ENCODE measurements around the gene PGBD2. TPM values are rescaled to one million over a fixed set of nuclear protein-coding genes. Genes with fewer than 3 reads are reported as not detected.

The PGBD2 gene
- total and polyA plus RNA-seq, 2 of the 4 experiments (the other 2 are of a cell fraction) = 4.8 to 6.8 TPM

GRCh38 chr1:248862998-248863881 lies 42.8 kb upstream of the PGBD2 start:
- no peak overlapping the region for H2BK15ac ChIP-seq (ENCODE audit: low read depth, low read length)
- no peaks in the 10 kb centered on the region for H3K36me3 ChIP-seq (ENCODE audit: control insufficient read depth, insufficient read depth, low read length)
- peak; percentile 80 for ATAC-seq (ENCODE audit: low read depth)
- H3K9ac ChIP-seq (ENCODE audit: low read depth, low read length) = peak overlapping the region; percentile 53
- H3K56ac ChIP-seq (ENCODE audit: extremely low read depth, insufficient read depth, low read length) = no peak overlapping the region
- in situ Hi-C loops (cut with MboI; ENCODE audit: low sequenced_read_pairs) (no loop called here), intact Hi-C loops (cut with micrococcal nuclease) (no loop called here), dilution Hi-C loops (cut with HindIII; ENCODE audit: low sequenced_read_pairs, unreplicated experiment) (no loop called here)
- no TSS peak for BruUV-seq (replicated peaks)
- H2BK120ac ChIP-seq (ENCODE audit: low read depth, low read length) = peak overlapping the region; percentile 82
- H4K5ac ChIP-seq (ENCODE audit: low read depth, low read length) = peak overlapping the region; percentile 42
- no peaks in the 10 kb centered on the region for H3K9me3 ChIP-seq (ENCODE audit: control insufficient read depth, insufficient read depth, low read length)
- peaks cover 10% of the 10 kb centered on the region for H3K4me1 ChIP-seq (ENCODE audit: control insufficient read depth, insufficient read depth, low read length)
- 10% methylated on average over 31 of the region's 46 CpGs; no CpG with 5 or more reads in 1 of the 2 experiments for WGBS, 2 experiments (ENCODE audit: extremely low coverage in 2 of 2, insufficient read length in 1 of 2)
- peak overlapping the region; percentile 69 to 85; a peak in 3 of 4 replicates for H4K8ac ChIP-seq (ENCODE audit: low read depth in 2 of 2, low read length in 2 of 2)
- H3K27ac ChIP-seq (ENCODE audit: insufficient read depth, low read length) = peak overlapping the region; percentile 8; the same call in 1 of the 2 replicates
- H3K9me1 ChIP-seq (ENCODE audit: insufficient read depth, low read length) = peaks cover 10% of the 10 kb centered on the region; the same call in 1 of the 2 replicates
- CTCF ChIA-PET = no interaction called here
- DNase-seq = peak; percentile 47
- H3K23ac ChIP-seq (ENCODE audit: low read depth, low read length) = peak overlapping the region; percentile 69
- peak overlapping the region; percentile 8; the same call in 1 of the 2 replicates for H3K18ac ChIP-seq (ENCODE audit: low read depth, low read length)
- H3K4me3 ChIP-seq (ENCODE audit: insufficient read depth, low read depth, low read length) = peak overlapping the region; percentile 62
- peak overlapping the region; percentile 86 for H3K4me2 ChIP-seq (ENCODE audit: low read depth, low read length)
- TF ChIP-seq MXI1 (IDR thresholded peaks at IDR 0.05; ENCODE audit: borderline replicate concordance, low read depth, low read length) = no peak
- TF ChIP-seq BHLHE40 (IDR thresholded peaks at IDR 0.05; ENCODE audit: low read depth, low read length) = no peak
- TF ChIP-seq RAD21 (IDR thresholded peaks at IDR 0.05; ENCODE audit: low read length) = no peak
- TF ChIP-seq MAZ (IDR thresholded peaks at IDR 0.05; ENCODE audit: borderline replicate concordance, low read depth, low read length) = 0 out of 2 replicates have a peak, but pooled peaks have one; percentile 18
- no peaks in the 10 kb centered on the region for H3K27me3 ChIP-seq (ENCODE audit: control insufficient read depth, insufficient read depth, low read length)
- peak overlapping the region; percentile 81 for H3K14ac ChIP-seq (replicated peaks; ENCODE audit: low read depth, low read length)
- peak overlapping the region; percentile 35 for H2BK5ac ChIP-seq (ENCODE audit: low read depth, low read length, poor library complexity, severe bottlenecking)
- H4K20me1 ChIP-seq (ENCODE audit: insufficient read depth, low read length) = no peaks in the 10 kb centered on the region
- H3K79me1 ChIP-seq (ENCODE audit: low read depth in 1 of 2, low read length in 2 of 2) = peaks cover 4 to 7% of the 10 kb centered on the region in 2 experiments; a peak in 3 of 4 replicates
- peak overlapping the region; percentile 28; the same call in 1 of the 2 replicates for H2AK5ac ChIP-seq (ENCODE audit: low read depth, low read length)
- peak overlapping the region; percentile 48 for H4K91ac ChIP-seq (ENCODE audit: insufficient read depth, low read depth, low read length)
- POLR2A ChIA-PET (ENCODE audit: unreplicated experiment) = no interaction called here
- peak overlapping the region; percentile 84 for H3K4ac ChIP-seq (ENCODE audit: low read depth, low read length)
- peak overlapping the region; percentile 25; the same call in 1 of the 2 replicates for H2BK20ac ChIP-seq (ENCODE audit: low read depth, low read length)
- peak overlapping the region; percentile 99 for H2AFZ ChIP-seq (replicated peaks; ENCODE audit: low read length, poor library complexity)
- H2AK9ac ChIP-seq (replicated peaks; ENCODE audit: low read depth, low read length, poor library complexity) = peak overlapping the region; percentile 92

Data from IMR-90 (cell line).